C1 segment of cervical spinal cord (tissue), 14 donors: Measurements from ENCODE around the gene C13orf46.

ENCODE experiments used
- DNase-seq, 14 donors: peaks; one replicate each; lab custom pipeline; 2025; lab: John Stamatoyannopoulos, UW

Gene C13orf46

DNA sequence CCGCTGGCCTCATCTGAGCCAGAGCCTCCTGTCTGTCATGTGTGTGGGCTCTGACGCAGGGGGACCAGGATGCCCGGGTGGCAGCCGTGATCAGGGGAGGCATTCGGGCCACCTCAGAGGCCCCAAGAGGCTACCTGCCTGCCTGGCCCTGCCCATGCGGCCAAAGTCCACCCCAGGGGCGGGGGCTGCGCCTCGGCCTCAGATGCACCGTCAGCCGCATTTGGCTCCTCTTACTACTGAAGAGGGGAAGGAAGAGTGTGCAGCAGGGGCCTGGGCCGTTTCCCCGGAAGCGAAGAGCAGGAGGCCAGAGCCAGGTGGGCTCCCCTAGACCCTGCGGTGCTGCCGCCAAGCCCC is 34.0 kb downstream of the C13orf46 start:
- no peak for DNase-seq

DNA sequence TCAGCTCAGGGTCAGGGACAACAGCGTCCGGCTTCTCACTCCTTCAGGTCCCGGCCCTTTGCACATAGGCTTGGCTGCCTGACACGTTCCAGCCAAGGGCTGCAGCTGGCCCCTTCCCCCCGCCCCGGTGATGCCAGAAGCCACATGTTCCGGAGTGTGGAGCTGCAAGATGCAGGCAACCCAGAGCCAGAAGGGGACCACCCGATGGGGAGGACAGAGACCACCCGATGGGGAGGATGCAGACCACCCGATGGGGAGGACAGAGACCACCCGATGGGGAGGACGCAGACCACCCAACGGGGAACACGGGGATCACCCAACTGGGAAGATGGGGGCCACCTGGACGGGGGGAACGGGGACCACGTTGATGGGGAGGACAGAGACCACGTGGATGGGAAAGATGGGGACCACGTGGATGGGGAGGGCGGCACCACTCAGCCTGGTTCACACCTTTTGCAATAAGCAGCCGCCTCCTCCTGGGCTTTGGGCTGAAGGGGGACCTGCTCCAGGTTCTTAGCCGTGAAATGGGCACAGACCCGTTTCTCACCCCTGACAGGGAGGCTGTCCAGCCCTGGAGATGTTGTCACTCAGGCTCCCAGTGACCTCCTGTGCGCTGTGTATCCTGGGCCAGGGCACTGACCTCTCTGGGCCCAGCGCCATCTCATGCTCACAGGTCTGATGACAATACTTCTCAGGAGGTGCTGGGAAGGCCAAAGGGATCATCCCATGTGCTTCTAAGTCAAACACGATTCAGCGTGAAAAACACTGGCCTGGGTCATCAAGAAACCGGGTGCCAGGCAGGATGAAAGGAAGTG is 34.5 kb downstream of the C13orf46 start:
- DNase-seq = no peak

DNA sequence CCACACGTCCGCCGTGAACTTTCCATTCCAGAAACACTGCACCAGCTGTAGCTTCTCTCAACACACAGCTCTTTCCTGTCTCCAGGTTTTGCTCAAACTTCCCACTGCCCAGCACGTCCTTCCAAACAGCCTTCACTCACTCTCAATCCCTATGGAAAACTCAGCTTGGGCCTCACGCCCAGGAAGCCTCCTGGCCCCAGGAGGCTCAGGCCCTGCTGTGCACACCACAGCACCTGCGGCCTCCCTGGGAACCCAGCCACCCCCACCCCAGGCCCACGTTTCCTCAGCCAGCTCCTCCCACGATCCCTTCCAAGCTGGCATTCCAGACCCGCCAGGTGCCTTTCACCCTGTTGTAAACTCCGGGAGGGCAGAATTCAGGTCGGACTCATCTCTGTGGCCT is 35.2 kb downstream of the C13orf46 start:
- DNase-seq = no peak

DNA sequence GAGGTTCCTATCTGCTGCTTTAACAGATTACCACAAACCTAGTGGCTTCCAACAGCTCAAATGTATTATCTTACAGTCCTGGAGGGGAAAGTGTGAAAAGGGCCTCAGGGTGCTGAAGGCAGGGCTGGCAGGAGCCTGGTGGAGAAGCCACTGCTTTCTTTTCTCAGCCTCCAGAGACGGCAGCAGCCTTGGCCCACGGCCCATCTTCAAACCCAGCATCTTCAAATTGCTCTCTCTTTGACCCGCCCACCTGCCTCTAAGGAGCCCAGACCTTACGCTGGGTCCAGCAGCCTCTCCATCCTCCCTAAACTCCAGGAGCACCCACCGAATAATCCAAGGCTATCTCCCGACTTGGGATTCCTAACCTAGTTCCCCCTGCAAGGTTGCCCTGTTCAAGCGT is 35.6 kb downstream of the C13orf46 start:
- no peak for DNase-seq

DNA sequence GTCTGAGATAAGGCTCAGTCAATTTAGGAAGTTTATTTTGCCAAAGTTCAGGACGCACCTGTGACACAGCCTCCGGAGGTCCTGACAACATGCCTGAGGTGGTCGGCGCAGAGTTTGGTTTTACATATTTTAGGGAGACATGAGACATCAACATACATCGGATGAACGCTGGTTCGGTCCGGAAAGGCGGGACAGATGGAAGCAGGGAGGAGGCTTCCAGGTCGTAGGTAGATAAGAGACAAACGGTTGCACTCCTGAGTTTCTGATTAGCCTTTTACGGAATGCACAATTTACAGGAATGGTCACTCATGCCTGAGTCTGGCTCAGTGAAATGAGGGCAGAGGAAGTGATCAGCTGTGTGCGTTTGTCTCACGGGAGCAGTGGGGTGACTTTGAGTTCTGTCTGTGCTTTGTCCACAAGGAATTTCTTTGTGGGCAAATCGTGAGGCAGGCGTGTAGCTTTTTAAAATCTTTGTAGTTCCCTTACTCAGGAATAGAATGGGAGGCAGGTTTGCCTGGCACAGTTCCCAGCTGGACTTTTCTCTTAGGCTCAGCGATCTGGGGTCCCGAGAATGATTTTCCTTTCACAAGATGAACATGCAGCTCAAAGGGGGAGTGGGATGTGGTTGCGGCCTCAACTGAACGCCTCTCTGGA is 36.2 kb downstream of the C13orf46 start:
- no peak for DNase-seq

DNA sequence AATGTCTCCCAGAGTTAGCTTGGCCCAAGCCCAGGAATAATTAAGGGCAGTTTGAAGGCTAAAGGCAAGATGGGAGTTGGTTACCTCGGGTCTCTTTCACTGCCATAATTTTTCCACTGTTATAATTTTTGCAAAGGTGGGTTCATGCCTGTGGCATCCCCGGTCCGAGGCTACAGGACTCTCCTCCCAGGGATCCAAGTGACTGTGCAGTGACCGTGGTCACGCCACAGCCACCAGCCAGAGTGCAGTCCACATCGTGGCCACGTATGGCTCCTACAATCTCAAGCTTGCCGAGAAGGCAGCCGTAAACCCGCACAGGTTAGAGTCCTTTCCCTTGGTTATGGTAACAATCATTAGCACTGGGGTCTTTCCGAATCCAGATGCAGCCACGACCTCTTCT is 36.8 kb downstream of the C13orf46 start:
- DNase-seq = no peak

DNA sequence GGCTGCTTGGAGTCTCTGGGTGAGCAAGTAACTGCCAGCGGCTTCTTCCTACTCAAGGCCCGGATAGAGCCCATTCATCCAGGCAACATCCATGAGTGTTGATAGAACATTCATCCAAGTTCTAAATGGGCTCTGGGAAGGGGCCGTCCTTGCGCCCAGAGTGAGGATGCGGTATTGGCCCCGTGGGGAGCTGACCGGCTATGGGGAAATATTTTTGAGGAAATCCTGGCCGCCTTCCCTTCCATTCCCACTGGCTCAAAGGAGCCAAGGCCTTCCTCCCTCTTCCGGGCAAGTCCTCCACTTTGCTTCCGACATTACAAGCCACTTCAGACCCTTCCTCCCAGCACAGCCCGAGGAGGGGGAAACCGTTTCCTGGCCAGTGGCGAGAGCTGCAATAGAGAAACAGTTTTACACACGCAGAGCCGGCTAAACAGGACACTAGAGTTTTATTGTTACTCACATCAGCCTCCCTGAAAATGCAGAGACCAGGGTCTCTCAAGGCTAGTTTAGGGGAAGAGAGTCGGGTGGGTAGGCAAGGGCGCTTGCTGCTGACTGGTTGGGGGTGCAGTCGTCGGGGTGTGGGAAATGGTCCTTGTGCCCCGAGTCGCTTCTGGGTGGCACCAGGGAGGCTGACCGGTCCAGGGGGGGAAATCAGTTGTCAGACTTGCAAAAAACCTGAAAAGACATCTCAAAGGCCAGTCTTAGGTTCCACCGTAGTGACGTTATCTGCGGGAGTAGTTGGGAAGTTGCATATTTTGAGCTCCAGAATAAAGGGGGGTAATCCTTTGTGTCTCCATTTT is 37.5 kb downstream of the C13orf46 start:
- DNase-seq = no peak

DNA sequence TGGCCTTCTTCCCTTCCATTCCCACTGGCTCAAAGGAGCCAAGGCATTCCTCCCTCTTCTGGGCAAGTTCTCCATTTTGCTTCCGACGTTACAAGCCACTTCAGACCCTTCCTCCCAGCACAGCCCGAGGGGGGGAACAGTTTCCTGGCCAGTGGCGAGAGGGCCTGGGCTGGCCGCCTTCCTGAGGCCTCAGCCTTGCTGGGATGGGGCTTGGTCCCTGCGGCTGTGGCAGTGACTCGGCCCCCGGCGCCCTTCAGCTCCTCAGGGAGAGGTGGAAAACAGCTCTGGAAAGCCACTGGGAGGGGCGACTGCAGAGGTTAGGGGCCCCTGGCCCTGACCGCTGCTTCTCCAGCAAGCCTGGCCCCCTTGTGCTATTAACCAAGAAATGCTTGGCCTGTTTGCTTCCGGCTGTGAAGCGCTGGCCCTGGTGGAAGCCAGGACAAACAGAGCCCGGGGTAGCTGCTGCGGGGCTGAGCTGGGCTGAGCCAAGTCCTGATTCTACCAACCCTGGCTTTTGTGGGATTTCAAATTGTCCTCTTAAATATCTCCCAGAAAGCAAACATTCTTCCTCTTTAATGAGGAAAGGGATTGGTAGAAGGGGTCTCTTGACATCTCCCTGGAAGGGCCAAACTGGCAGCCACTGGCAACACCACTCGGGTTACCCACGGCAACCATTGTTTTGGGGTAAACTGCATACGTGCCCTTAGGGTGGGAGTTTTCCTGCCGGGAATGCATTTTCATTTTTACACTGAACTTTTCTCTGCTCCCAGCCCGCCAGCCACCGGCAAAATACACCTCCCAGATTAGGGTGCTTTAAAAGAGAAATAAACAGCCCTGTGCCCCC is 38.7 kb downstream of the C13orf46 start:
- DNase-seq = no peak

DNA sequence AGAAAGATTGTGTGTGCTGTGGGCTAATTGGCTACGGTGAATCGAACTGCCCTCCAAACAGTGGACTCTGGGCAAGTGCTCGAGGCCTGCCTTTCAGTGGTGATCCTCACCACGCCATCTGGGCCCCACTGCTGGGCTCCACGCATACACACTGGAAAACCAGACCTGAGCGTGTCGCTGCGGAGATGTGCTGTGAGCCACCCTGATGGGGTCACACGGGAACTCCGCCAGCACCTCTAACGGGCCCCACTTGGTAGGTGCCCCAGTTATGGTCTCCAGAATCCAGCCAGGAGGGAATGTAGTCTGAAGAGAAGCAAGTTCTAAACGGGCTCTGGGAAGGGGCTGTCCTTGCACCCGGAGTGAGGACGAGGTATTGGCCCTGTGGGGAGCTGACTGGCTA is 39.3 kb downstream of the C13orf46 start:
- no peak for DNase-seq

DNA sequence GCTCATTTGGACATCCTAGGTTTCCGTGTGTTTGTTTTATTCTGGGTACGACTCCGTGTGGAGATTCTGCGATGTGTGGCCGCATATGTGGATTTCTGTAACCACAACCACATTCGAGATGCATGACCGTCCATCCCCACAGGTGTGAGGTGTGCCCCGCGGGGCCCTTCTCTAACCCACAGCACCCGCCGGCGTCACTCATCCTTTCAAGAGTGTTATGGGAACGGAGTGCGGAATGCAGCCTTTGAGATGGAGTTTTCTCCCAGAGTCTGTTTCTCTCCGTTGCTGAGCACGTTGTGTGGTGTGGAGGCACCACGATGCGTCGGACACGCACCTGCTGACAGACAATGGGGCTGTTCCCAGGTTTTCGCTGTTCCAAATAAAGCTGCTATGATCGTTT is 40.0 kb downstream of the C13orf46 start:
- no peak for DNase-seq

DNA sequence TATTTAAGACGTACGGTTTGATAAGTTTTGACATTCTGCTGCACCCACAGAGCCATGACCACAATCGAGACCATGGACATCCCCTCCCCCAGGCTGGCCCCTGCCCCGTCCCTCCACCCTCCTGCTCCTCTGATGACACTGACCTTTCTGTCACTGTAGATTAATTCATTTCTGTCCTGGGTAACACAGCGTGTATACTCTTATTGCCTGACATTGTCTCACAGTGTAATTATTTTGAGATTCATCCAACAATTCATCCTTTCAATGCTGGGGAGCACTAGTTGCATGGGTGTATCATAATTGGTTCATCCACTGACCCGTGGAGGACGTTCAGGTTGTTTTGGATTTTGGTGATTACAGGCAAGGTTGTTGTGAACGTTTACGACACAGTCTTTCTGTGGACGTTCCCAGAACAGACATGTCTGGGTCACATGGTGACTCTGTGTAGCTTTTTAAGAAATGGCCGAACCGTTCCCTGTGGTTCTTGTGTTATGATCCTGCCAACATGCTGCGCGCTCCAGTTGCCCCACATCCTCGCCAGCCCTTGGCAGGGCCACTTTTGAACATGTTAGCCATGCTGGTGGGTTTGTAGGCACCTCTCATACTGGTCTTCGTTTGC is 41.9 kb downstream of the C13orf46 start:
- DNase-seq = no peak

DNA sequence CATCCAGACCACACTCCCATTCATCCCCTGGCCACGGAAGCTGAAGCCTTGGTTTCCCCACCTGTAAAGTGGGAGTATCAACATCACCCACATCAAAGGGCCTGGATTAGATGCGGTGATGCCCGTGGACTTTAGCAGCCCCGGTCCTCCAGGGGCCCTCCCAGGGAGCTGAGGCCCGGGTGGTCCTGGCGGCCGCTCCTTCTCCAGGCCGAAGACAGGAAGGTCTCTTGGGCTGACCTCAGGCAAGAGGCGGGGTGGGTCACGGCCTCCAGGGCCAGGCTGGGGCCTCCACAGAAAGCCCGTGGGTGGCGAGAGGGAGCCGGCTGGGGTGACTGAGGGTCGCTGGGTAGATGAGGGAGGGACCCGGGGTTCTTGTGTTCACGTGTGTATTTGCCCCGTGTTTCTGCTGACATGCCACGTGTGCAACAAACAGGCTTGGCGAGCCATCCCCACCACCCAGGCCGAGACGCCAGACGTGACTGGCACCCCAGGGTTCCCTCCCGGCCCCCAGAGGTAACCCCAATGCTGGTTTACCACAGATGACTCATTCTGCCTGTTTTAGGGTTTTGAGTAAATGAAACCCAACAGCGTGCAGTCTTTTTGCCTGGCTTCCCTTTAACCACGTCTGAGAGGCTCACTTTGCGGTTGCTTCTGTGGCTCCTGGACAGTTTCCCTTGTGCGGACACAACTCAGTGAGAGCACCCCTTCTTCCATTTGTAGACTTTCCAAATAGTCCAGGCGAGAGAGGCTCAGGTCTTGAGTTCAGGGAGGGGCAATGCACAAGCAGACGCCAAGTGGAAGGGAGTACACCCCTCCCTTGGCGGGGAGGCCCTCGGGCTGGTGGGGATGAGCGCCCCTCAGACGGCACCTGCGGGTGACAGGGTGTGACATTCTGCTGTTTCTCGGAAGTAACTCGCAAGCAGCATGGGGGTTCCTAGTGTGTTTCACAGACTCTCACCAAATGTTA is 42.9 kb downstream of the C13orf46 start:
- DNase-seq = no peak

DNA sequence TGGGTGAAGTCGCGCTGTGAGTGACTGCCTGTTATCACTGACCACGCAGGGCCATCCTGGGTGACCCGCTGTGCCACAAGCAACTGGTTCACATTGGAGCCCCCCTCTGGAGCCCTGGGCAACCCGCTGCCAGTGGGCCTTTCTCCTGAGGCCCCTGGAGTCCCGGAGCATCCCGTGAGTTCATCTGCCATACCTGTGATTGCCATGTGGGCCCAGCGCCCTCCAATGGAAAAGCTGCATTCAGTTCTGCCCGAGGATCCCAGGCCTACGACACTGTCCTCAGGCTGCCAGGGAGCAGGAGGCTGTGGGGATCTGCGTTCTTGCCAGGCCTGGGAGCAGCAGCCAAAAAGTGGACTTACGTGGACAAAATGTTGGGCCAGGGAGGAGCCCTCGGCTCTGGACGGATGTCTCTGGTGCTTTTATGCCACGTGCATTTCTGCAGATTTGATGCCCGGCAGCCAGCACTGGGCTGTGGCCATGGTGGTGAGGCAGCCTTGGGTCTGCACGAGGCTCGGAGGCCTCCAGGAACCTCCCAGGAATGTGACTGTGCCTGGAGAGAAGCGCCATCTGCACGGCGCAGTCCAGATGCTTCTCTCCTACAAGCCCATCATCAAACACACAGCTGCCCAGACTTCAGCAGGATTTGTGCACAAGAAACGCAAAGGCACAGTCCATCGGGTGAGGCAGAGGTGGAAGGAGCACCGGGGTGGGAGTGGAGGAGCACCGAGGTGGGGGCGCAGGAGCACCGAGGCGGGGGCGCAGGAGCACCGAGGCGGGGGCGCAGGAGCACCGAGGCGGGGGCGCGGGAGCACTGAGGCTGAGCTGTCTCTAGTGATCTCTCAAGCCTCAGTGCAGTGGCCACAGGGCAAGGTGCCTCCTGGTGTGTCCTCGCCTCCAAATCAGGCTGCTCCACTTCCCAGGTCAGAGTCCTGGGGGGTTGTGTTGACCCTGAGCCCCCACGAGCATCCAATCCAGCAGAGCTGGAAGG is 44.0 kb downstream of the C13orf46 start:
- DNase-seq = peak in 1 of 14 donors; percentile 64

DNA sequence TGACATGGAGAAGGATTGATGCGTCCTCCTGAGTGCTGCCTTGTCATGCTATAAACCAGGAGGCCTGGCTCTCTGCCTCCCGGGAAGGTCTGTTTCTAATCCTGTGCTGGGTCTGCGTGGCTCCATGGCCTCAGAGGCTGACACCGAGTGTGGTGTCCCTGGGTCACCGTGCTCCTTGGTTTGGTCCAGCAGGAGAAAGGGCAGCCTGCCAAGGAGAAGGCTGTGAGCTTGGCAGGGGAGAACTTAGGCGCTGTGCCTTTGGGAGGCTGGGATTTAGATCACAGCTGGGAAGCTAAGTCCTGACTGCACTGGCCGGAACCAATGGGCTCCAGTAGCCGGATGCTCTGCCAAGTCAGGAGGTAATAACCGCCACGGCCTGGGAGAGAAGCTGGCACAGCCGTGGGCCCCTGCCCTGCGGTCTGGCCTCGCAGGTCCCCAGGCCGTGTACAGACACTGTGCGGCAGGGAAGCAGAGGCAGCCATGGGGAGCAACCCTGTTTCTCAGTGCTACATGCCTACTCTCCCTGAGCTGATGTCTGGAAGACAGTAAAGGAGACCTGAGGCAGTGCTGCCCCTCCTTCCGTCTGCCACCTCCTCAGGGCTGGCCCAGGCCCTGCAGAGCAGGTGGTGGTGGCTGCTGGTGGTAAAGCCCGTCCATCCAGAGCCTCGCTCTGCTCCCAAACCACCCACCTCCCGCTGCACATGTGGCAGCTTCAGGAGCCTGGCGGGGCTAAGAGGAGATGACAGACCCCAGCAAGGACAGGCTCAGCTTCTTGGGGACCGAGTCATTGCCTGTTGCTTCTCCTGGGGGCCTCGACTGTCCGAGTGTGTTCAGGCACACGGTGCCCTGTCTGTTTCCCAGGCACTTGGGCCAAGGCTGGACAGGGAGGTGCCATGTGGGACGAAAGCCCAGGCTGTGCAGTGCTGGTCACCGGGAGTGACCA is 44.9 kb downstream of the C13orf46 start:
- DNase-seq = peak in 11 of 14 donors; percentile 13 to 85 (median 46)

DNA sequence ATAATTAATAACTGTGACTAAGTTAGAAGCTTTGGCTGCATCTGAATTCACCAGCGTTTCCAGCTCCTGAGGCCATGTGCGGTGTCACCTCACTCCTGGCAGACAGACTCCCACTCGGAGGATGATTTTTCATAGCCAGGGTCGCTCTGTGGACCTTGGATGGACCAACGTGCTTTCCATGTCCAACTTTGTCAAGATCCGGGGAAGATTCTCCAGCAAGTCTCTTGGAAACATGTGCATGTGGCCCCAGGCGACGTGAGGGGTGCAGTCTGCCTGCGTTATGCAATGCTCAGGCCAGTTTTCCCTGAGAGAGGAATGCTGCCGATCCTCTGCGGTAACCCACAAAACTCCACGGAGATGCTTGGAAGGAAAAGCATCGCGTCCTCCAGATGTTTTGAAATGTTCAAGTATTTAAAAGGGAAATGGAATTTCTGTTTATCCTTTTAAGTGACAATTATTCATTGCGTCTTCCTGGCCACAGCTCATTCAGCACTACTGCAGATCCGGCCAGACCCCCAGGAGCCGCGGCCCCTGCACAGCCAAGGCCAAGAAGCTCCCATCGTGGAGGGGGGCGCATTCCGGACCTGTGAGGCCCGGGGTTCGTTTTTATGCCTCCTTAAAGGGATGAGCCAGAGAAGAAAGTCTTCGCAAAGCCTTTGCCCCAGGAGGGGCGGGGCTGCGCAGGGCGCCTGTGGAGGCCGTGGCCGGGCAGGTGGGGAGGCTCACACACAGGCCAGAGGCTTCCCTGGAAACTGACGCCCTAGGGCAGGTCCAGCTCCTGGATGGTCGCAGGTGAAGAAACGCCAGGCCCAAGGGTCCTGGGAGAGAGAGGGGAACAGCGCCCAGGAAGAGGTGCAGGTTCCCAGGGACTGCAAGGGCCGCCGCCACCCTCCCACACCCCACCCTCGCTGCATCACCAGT is 46.0 kb downstream of the C13orf46 start:
- no peak for DNase-seq

DNA sequence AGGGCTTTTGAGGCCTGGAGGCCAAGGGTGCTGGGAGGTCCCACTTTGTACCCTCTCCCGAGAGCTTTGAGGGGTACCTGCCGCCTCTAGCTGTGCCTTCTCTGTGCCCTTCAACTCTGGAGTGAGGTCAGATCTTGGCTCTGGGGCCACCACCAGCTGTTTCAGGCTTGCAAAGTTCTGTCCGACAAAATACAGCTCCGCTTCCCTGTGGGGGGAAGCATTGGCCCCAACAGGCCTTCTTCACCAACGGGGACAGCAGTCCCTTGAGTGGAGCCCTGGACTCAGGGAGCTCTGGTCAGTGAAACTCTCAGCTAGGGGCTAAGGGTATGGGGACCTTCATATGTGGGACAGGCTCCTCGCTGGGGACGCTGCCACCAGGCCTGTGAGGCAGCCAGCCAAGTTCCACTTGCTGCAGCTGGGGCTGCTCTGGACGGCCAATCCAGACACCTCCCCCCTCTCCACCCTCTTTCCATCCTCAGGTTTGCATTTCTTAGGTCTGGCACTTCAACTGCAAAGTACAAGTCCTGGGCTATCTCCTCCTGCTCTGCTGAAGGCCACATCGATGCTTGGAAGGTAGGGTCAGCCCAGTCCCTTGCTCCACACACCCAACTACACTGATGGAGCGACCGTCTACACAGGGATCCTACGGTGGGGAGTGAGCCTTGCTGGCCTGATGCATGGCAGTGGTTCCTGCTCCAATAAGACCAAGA is 46.8 kb downstream of the C13orf46 start:
- DNase-seq = no peak
